ENCODE results near the gene AMN1.

AMN1 gene

DNA sequence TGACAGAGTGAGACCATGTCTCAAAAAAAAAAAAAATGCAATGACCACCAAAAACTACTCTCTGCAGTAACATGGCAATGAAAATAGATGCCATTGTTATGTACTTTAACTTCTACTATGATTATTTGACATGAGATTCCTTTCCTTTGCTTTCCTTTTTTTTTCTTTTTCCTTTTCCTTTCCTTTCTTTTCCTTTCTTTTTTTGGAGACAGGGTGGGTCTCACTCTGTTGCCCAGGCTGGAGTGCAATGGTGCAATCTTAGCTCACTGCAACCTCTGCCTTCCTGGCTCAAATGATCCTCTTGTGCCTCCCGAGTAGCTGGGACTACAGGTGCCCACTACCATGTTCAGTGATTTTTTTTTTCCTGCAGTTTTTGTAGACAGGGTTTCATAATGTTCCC, 94.2 kb downstream of the AMN1 start (continued):
- TF ChIP-seq, protein P1, sequence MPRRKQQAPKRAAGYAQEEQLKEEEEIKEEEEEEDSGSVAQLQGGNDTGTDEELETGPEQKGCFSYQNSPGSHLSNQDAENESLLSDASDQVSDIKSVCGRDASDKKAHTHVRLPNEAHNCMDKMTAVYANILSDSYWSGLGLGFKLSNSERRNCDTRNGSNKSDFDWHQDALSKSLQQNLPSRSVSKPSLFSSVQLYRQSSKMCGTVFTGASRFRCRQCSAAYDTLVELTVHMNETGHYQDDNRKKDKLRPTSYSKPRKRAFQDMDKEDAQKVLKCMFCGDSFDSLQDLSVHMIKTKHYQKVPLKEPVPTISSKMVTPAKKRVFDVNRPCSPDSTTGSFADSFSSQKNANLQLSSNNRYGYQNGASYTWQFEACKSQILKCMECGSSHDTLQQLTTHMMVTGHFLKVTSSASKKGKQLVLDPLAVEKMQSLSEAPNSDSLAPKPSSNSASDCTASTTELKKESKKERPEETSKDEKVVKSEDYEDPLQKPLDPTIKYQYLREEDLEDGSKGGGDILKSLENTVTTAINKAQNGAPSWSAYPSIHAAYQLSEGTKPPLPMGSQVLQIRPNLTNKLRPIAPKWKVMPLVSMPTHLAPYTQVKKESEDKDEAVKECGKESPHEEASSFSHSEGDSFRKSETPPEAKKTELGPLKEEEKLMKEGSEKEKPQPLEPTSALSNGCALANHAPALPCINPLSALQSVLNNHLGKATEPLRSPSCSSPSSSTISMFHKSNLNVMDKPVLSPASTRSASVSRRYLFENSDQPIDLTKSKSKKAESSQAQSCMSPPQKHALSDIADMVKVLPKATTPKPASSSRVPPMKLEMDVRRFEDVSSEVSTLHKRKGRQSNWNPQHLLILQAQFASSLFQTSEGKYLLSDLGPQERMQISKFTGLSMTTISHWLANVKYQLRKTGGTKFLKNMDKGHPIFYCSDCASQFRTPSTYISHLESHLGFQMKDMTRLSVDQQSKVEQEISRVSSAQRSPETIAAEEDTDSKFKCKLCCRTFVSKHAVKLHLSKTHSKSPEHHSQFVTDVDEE (CRISPR knock-in tag; IDR thresholded peaks at IDR 0.05), result no peak
- no peak for TF ChIP-seq TOX (CRISPR knock-in tag; IDR thresholded peaks at IDR 0.05; ENCODE audit: borderline replicate concordance)
- TF ChIP-seq GLIS3 (CRISPR knock-in tag; IDR thresholded peaks at IDR 0.05), result no peak
- TF ChIP-seq ISL1 (CRISPR knock-in tag; IDR thresholded peaks at IDR 0.05), result no peak

DNA sequence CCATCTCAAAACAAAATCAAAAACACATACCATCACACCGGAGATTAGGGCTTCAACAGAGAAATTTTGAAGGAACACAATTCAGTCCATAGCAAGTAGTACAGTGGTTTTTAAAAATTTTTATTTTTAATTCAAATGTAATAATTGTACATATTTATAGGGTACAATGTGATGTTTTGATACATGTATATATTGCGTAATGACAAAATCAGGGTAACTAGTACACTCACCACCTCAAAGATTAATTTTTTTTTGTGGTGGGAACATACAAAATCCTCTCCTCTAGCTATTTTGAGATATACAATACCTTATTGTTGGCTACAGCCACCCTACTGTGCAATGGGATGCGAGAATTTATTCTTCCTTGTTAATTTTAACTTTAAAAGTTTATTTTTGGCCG, 95.4 kb downstream of the AMN1 start:
- no peak for ATAC-seq
- TF ChIP-seq, protein P2, sequence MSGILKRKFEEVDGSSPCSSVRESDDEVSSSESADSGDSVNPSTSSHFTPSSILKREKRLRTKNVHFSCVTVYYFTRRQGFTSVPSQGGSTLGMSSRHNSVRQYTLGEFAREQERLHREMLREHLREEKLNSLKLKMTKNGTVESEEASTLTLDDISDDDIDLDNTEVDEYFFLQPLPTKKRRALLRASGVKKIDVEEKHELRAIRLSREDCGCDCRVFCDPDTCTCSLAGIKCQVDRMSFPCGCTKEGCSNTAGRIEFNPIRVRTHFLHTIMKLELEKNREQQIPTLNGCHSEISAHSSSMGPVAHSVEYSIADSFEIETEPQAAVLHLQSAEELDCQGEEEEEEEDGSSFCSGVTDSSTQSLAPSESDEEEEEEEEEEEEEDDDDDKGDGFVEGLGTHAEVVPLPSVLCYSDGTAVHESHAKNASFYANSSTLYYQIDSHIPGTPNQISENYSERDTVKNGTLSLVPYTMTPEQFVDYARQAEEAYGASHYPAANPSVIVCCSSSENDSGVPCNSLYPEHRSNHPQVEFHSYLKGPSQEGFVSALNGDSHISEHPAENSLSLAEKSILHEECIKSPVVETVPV (CRISPR knock-in tag; IDR thresholded peaks at IDR 0.05), result no peak
- no peak for TF ChIP-seq BACH2 (CRISPR knock-in tag; IDR thresholded peaks at IDR 0.05; ENCODE audit: borderline replicate concordance)
- no peak for TF ChIP-seq SNAI2 (CRISPR knock-in tag; IDR thresholded peaks at IDR 0.05)
- no peak for TF ChIP-seq ESRRG (CRISPR knock-in tag; IDR thresholded peaks at IDR 0.05)
- TF ChIP-seq ZNF565 (CRISPR knock-in tag; conservative IDR thresholded peaks at IDR 0.05; ENCODE audit: low read depth), result no peak
- no peak for TF ChIP-seq TOX (CRISPR knock-in tag; IDR thresholded peaks at IDR 0.05; ENCODE audit: borderline replicate concordance)
- TF ChIP-seq TCF4 (CRISPR knock-in tag; IDR thresholded peaks at IDR 0.05; ENCODE audit: borderline replicate concordance), result no peak
- TF ChIP-seq, protein P1 (CRISPR knock-in tag; IDR thresholded peaks at IDR 0.05), result no peak
- no peak for TF ChIP-seq ZC3H10 (CRISPR knock-in tag; IDR thresholded peaks at IDR 0.05)
- TF ChIP-seq, protein P3, sequence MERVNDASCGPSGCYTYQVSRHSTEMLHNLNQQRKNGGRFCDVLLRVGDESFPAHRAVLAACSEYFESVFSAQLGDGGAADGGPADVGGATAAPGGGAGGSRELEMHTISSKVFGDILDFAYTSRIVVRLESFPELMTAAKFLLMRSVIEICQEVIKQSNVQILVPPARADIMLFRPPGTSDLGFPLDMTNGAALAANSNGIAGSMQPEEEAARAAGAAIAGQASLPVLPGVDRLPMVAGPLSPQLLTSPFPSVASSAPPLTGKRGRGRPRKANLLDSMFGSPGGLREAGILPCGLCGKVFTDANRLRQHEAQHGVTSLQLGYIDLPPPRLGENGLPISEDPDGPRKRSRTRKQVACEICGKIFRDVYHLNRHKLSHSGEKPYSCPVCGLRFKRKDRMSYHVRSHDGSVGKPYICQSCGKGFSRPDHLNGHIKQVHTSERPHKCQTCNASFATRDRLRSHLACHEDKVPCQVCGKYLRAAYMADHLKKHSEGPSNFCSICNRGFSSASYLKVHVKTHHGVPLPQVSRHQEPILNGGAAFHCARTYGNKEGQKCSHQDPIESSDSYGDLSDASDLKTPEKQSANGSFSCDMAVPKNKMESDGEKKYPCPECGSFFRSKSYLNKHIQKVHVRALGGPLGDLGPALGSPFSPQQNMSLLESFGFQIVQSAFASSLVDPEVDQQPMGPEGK (CRISPR knock-in tag; IDR thresholded peaks at IDR 0.05; ENCODE audit: borderline replicate concordance), result no peak
- TF ChIP-seq ZFP3 (CRISPR knock-in tag; IDR thresholded peaks at IDR 0.05), result no peak
- no peak for TF ChIP-seq ISL1 (CRISPR knock-in tag; IDR thresholded peaks at IDR 0.05)
- TF ChIP-seq, protein P4, sequence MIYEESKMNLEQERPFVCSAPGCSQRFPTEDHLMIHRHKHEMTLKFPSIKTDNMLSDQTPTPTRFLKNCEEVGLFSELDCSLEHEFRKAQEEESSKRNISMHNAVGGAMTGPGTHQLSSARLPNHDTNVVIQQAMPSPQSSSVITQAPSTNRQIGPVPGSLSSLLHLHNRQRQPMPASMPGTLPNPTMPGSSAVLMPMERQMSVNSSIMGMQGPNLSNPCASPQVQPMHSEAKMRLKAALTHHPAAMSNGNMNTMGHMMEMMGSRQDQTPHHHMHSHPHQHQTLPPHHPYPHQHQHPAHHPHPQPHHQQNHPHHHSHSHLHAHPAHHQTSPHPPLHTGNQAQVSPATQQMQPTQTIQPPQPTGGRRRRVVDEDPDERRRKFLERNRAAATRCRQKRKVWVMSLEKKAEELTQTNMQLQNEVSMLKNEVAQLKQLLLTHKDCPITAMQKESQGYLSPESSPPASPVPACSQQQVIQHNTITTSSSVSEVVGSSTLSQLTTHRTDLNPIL (CRISPR knock-in tag; IDR thresholded peaks at IDR 0.05; ENCODE audit: low read depth), result no peak
- no peak for TF ChIP-seq RARB (CRISPR knock-in tag; IDR thresholded peaks at IDR 0.05)
- no peak for TF ChIP-seq ZFP30 (CRISPR knock-in tag; IDR thresholded peaks at IDR 0.05)
- no peak for TF ChIP-seq ARNTL (CRISPR knock-in tag; IDR thresholded peaks at IDR 0.05; ENCODE audit: borderline replicate concordance, low read depth)
- TF ChIP-seq ZNF8 (CRISPR knock-in tag; IDR thresholded peaks at IDR 0.05), result no peak
- no peak for TF ChIP-seq OSR1 (CRISPR knock-in tag; IDR thresholded peaks at IDR 0.05)
- no peak for TF ChIP-seq CSDC2 (CRISPR knock-in tag; IDR thresholded peaks at IDR 0.05)
- no peak for TF ChIP-seq GLIS3 (CRISPR knock-in tag; IDR thresholded peaks at IDR 0.05)

DNA sequence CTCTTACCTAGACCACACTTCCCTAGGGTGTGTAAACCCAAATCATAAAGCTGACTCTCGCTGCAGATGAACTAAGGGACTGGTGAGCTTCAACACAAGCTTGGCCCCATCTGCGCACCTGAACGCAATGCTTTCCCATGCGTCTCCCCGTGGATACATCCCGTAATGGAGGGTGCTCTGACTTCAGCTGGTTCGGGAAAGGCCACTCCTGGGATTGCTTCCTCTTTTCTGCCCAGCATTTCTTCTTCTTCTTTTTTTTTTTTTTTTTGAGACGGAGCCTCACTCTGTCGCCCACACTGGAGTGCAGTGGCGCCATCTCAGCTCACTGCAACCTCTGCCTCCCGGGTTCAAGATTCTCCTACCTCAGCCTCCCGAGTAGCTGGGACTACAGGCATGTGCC, 97.0 kb downstream of the AMN1 start:
- ATAC-seq, result no peak
- no peak for TF ChIP-seq ZNF8 (CRISPR knock-in tag; IDR thresholded peaks at IDR 0.05)
- TF ChIP-seq CSDC2 (CRISPR knock-in tag; IDR thresholded peaks at IDR 0.05), result no peak
- TF ChIP-seq OSR1 (CRISPR knock-in tag; IDR thresholded peaks at IDR 0.05), result no peak
- TF ChIP-seq ZNF70 (CRISPR knock-in tag; IDR thresholded peaks at IDR 0.05), result no peak
- TF ChIP-seq ZFP3 (CRISPR knock-in tag; IDR thresholded peaks at IDR 0.05), result no peak
- no peak for TF ChIP-seq BACH2 (CRISPR knock-in tag; IDR thresholded peaks at IDR 0.05; ENCODE audit: borderline replicate concordance)
- TF ChIP-seq, protein P3 (CRISPR knock-in tag; IDR thresholded peaks at IDR 0.05; ENCODE audit: borderline replicate concordance), result no peak
- TF ChIP-seq ZC3H10 (CRISPR knock-in tag; IDR thresholded peaks at IDR 0.05), result no peak
- TF ChIP-seq ZFP30 (CRISPR knock-in tag; IDR thresholded peaks at IDR 0.05), result no peak
- TF ChIP-seq ARNTL (CRISPR knock-in tag; IDR thresholded peaks at IDR 0.05; ENCODE audit: borderline replicate concordance, low read depth), result no peak
- TF ChIP-seq, protein P2 (CRISPR knock-in tag; IDR thresholded peaks at IDR 0.05), result no peak
